GM23248 (cell line): ENCODE measurements around the gene KCNQ4.

Source experiments
- EZH2 ChIP-seq: fragments of 200-600 bp; sonication (generic); IDR thresholded peaks from 2 replicates; pipeline ENCODE4 v1.6.1; 2018; ENCODE audit warnings: antibody characterized with exemption, mild to moderate bottlenecking; ENCODE audit not compliant: insufficient read depth, poor library complexity, severe bottlenecking
- EZH2phosphoT487 ChIP-seq: fragments of 200-600 bp; sonication (generic); IDR thresholded peaks from 2 replicates; pipeline ENCODE4 v1.6.1; 2018; ENCODE audit warnings: antibody characterized with exemption, moderate library complexity, mild to moderate bottlenecking, low read depth; ENCODE audit not compliant: insufficient read depth

DNA sequence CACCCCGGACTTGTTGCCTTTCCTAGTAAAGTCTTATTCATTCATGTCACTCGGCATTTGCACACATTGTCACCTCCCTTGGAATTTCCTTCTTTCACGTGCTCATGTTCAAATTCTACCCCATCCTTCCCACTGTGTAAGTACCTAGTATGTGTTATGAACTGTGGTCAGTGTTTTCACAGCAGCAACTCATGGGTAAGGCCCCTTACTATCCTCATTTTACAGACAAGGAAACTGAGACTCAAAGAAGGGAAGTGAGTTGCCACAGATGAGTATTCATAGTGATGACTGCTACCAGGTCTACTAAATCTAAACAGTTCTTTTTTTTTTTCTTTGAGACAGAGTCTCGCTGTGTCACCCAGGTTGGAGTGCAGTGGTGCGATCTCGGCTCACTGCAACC lies 68.1 kb downstream of the KCNQ4 start:
- TF ChIP-seq EZH2 (no peak), EZH2phosphoT487 (no peak)
